Lower leg skin (tissue), 3 donors: ENCODE data around the gene CYP3A7.

Experiments used
- POLR2A ChIP-seq, 2 donors: fragments of 450-650 bp; IDR thresholded peaks; one replicate each; pipeline ENCODE4 v1.6.1; 2016 to 2017; ENCODE audit warnings: antibody characterized with exemption in 2 of 2, mild to moderate bottlenecking in 1 of 2, moderate library complexity in 1 of 2
- TF ChIP-seq, protein P1 (sequence below), 3 donors: fragments of 450-650 bp; IDR thresholded peaks; one replicate each; pipeline ENCODE4 v1.5.1; 2016; ENCODE audit warnings: antibody characterized with exemption in 3 of 3, mild to moderate bottlenecking in 3 of 3, moderate library complexity in 2 of 3

DNA sequence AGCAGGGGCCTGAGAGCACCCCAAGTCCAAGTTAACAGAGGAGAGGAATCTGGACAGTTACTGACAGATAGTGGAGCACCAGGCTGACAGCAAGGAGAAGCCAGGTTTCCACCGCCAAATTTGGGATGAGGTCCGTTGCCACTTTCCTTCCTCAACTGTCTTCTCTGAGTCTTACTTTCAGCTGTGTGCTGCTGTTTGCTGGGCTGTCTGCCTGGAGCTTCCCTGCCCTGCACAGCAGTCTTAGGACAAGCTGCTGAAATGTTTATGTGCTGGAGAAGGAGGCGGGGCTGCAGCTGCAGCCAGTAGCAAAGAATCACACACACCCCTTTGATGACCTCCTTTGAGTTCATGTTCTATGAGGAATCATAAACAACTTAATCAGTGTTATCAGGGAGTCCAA, 17.4 kb upstream of the CYP3A7 start:
- TF ChIP-seq, protein P1, sequence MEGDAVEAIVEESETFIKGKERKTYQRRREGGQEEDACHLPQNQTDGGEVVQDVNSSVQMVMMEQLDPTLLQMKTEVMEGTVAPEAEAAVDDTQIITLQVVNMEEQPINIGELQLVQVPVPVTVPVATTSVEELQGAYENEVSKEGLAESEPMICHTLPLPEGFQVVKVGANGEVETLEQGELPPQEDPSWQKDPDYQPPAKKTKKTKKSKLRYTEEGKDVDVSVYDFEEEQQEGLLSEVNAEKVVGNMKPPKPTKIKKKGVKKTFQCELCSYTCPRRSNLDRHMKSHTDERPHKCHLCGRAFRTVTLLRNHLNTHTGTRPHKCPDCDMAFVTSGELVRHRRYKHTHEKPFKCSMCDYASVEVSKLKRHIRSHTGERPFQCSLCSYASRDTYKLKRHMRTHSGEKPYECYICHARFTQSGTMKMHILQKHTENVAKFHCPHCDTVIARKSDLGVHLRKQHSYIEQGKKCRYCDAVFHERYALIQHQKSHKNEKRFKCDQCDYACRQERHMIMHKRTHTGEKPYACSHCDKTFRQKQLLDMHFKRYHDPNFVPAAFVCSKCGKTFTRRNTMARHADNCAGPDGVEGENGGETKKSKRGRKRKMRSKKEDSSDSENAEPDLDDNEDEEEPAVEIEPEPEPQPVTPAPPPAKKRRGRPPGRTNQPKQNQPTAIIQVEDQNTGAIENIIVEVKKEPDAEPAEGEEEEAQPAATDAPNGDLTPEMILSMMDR (IDR thresholded peaks at IDR 0.05) = no peak
- TF ChIP-seq POLR2A (IDR thresholded peaks at IDR 0.05) = no peak
